Measurements from ENCODE around the gene CYFIP1.

Gene CYFIP1

GRCh38 chr15:22861161-22861560 lies 119.0 kb downstream of the CYFIP1 start:
- DNase-seq, result no peak

- no peak for DNase-seq
Observed at GRCh38 chr15:22856659-22857058, 123.5 kb downstream of the CYFIP1 start.

- no peak for DNase-seq
Observed at GRCh38 chr15:22855791-22856190, 124.4 kb downstream of the CYFIP1 start.

- no peak for DNase-seq
Observed at GRCh38 chr15:22851513-22851912, 128.7 kb downstream of the CYFIP1 start.

GRCh38 chr15:22850055-22850454 lies 130.1 kb downstream of the CYFIP1 start:
- no peak for DNase-seq

- DNase-seq, result no peak
Observed at GRCh38 chr15:22846073-22846472, 134.1 kb downstream of the CYFIP1 start.

- no peak for DNase-seq
Observed at GRCh38 chr15:22845289-22845900, 134.8 kb downstream of the CYFIP1 start.

- no peak for DNase-seq
Observed at GRCh38 chr15:22844421-22845288, 135.5 kb downstream of the CYFIP1 start.

GRCh38 chr15:22839046-22839695 lies 141.0 kb downstream of the CYFIP1 start:
- no peak for DNase-seq

GRCh38 chr15:22838292-22839042 lies 141.7 kb downstream of the CYFIP1 start, which contains the start of gene NIPA2:
TSS of gene NIPA2 (plus strand) at chr15:22838666. CDS start at chr15:22851732, 13,066 bp downstream.
- peak; percentile 71 for DNase-seq

- no peak for DNase-seq
Observed at GRCh38 chr15:22831473-22831872, 148.7 kb downstream of the CYFIP1 start.

- DNase-seq, result no peak
Observed at GRCh38 chr15:22827125-22827524, 153.0 kb downstream of the CYFIP1 start.

GRCh38 chr15:22823495-22824128 lies 156.6 kb downstream of the CYFIP1 start:
- DNase-seq, result no peak

- no peak for DNase-seq
Observed at GRCh38 chr15:22819651-22820050, 160.5 kb downstream of the CYFIP1 start.
